ENCODE measurements around the gene ATXN7L3B.

The ATXN7L3B gene

GRCh38 chr12:74552201-74552600 is 14.6 kb downstream of the ATXN7L3B start:
- DNase-seq: no peak

GRCh38 chr12:74559728-74560127 is 22.1 kb downstream of the ATXN7L3B start:
- no peak for DNase-seq

- DNase-seq: no peak
Measured at GRCh38 chr12:74563927-74564326, 26.3 kb downstream of the ATXN7L3B start.

- DNase-seq: no peak
Measured at GRCh38 chr12:74578486-74578885, 40.9 kb downstream of the ATXN7L3B start.

GRCh38 chr12:74579446-74579845 is 41.8 kb downstream of the ATXN7L3B start:
- no peak for DNase-seq

GRCh38 chr12:74579981-74580380 is 42.3 kb downstream of the ATXN7L3B start:
- no peak for DNase-seq

GRCh38 chr12:74581439-74581838 is 43.8 kb downstream of the ATXN7L3B start:
- no peak for DNase-seq

GRCh38 chr12:74584483-74585062 is 46.9 kb downstream of the ATXN7L3B start:
- no peak for DNase-seq

- DNase-seq: no peak
Measured at GRCh38 chr12:74586251-74586650, 48.6 kb downstream of the ATXN7L3B start.

Data from DMS79 treated with DMSO at 0.1 percent for 48 hours (cell line).